ENCODE results near the gene ATP23. TPM values are rescaled to one million over a fixed set of nuclear protein-coding genes. Genes with fewer than 3 reads are reported as not detected.

The ATP23 gene, protein sequence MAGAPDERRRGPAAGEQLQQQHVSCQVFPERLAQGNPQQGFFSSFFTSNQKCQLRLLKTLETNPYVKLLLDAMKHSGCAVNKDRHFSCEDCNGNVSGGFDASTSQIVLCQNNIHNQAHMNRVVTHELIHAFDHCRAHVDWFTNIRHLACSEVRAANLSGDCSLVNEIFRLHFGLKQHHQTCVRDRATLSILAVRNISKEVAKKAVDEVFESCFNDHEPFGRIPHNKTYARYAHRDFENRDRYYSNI
- polyA plus RNA-seq (2013, experiment 1 of 2): 4.0 TPM
- polyA plus RNA-seq (2013, experiment 2 of 2): 4.3 TPM

DNA sequence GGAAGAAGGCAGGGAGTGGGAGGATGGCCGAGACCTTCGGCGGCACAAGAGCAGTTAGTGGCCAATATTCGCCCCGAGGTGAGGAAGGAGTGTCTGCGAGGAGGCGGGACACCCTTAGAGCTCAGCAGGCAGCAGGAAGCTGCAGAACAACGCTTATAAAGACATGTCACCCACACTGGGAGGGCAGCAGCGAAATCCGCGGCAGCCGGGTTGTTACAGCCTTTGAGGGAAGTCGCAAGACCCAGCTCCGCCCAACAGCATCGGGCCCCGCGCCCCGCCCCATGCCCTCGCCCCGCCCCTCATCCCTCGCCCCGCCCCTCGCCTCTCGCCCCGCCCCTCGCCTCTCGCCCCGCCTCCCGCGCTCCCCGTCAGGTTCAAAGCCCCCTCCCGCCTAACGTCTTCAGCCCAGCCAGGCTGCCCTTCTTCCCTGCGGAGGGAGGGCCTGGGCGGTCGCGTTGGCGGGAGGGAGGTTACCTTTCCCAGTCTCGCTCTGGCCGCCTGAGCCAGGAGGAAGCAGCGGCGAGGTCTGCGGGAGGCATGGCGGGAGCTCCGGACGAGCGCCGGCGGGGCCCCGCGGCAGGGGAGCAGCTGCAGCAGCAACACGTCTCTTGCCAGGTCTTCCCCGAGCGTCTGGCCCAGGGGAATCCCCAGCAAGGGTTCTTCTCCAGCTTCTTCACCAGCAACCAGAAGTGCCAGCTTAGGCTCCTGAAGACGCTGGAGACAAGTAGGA lies at the start of gene ATP23:
Gene ATP23, plus strand, starts transcription at position 403 of the 730 bp plus-strand sequence. Its CDS starts 135 bp downstream, at position 538.
- H4K91ac ChIP-seq (ENCODE audit: low read depth, low read length, poor library complexity): no peak within 1 kb of the TSS
- H2AFZ ChIP-seq (ENCODE audit: low read length): peak within 1 kb of the TSS; percentile 96
- H3K27ac ChIP-seq (replicated peaks; ENCODE audit: low read length): peak within 1 kb of the TSS; percentile 15
- H2BK5ac ChIP-seq (ENCODE audit: low read length): peak within 1 kb of the TSS; percentile 44
- H2AK5ac ChIP-seq (ENCODE audit: low read depth, low read length): peak within 1 kb of the TSS; percentile 62
- H3K4ac ChIP-seq (ENCODE audit: low read length): peak within 1 kb of the TSS; percentile 57
- H3K4me3 ChIP-seq (ENCODE audit: low read length in 2 of 2): peak within 1 kb of the TSS; percentile 70 to 93
- H3K36me3 ChIP-seq (replicated peaks in 1 of 2; ENCODE audit: control insufficient read depth in 2 of 2, insufficient read depth in 2 of 2, low read length in 2 of 2): no peaks in the 10 kb centered on the region
- WGBS, 2 donors (ENCODE audit: extremely low coverage in 2 of 2, insufficient read length in 2 of 2, insufficient replicate concordance in 1 of 2): no CpG with 5 or more reads among the region's 55 CpGs
- H2BK15ac ChIP-seq (ENCODE audit: low read length): peak within 1 kb of the TSS; percentile 97
- H3K9ac ChIP-seq (ENCODE audit: low read depth, low read length, poor library complexity): peak within 1 kb of the TSS; percentile 92
- peak within 1 kb of the TSS; percentile 98 for H3K23ac ChIP-seq (ENCODE audit: low read depth, low read length, poor library complexity)
- H3K4me1 ChIP-seq (ENCODE audit: control insufficient read depth in 2 of 2, insufficient read depth in 1 of 2, low read depth in 1 of 2, low read length in 2 of 2): peaks cover 3 to 8% of the 10 kb centered on the region in 2 donors
- H3K4me2 ChIP-seq (ENCODE audit: insufficient read depth, low read length, poor library complexity, severe bottlenecking): peak within 1 kb of the TSS; percentile 99
- H2BK120ac ChIP-seq (ENCODE audit: low read depth, low read length): no peak within 1 kb of the TSS
- no peak within 1 kb of the TSS for H2BK12ac ChIP-seq (ENCODE audit: low read length)
- no peak within 1 kb of the TSS for H4K8ac ChIP-seq (ENCODE audit: low read depth, low read length)
- H3K18ac ChIP-seq (ENCODE audit: low read length): peak within 1 kb of the TSS; percentile 93
- peak; percentile 67 for DNase-seq (ENCODE audit: low spot score)
- H3K9me3 ChIP-seq (replicated peaks in 1 of 2; ENCODE audit: control insufficient read depth in 2 of 2, insufficient read depth in 1 of 2, low read depth in 1 of 2, low read length in 2 of 2): no peaks in the 10 kb centered on the region
- H3K27me3 ChIP-seq (ENCODE audit: control insufficient read depth in 3 of 3, insufficient read depth in 3 of 3, low read depth in 1 of 3, low read length in 3 of 3): peaks cover 0 to 9% (median 0%) of the 10 kb centered on the region in 3 experiments
- H3K14ac ChIP-seq (ENCODE audit: low read length): peak within 1 kb of the TSS; percentile 92
- H3K79me1 ChIP-seq (ENCODE audit: low read depth, low read length): no peaks in the 10 kb centered on the region

DNA sequence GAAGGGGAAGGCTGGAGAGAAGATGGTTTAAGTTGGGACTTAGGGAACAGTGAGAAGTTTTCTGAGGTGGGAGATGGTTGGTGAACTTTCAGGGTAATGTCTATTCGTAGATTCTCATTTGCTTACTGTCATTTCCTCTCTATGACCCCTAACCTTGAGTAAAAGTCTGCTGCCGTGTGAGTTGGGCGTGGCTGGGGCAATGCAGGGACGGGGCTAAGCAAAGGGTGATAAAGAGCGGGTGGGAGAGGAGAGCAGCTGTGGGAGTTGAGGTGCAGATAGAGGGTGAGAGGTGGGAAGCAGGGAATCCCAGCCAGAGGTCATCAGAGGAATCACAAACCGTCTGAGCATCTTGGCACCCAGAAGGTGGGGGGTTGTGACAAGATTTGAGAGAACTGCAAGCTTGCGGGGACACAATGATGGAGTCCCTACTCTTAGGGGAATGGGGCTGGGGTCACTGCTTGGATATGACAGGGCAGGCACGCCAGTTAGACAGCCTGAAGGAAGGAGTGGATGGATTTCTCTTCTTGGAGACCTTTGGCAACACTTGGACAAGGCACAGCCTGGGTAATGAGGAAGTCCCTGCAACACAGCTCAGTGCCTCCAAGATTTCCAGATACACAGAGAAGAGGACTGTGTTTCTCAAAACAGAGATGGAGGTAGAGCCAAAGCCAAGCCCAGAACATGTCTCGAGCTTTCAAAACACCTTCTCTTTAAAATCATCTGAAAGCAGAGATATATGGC lies 49.0 kb upstream of the ATP23 start:
- Histone ChIP-seq H3K4me3 (ENCODE audit: low read length in 2 of 2) (no peak overlapping the region), H3K27ac (replicated peaks; ENCODE audit: low read length) (no peak overlapping the region), H2BK120ac (ENCODE audit: low read depth, low read length) (no peak overlapping the region), H3K4me2 (ENCODE audit: insufficient read depth, low read length, poor library complexity, severe bottlenecking) (no peak overlapping the region), H2BK15ac (ENCODE audit: low read length) (no peak overlapping the region), H4K91ac (ENCODE audit: low read depth, low read length, poor library complexity) (no peak overlapping the region), H3K9ac (ENCODE audit: low read depth, low read length, poor library complexity) (no peak overlapping the region), H2AFZ (ENCODE audit: low read length) (no peak overlapping the region), H3K23ac (ENCODE audit: low read depth, low read length, poor library complexity) (no peak overlapping the region), H2BK12ac (ENCODE audit: low read length) (no peak overlapping the region), H3K79me1 (ENCODE audit: low read depth, low read length) (no peaks in the 10 kb centered on the region), H3K4me1 (ENCODE audit: control insufficient read depth in 2 of 2, insufficient read depth in 1 of 2, low read depth in 1 of 2, low read length in 2 of 2) (peaks cover 39 to 49% of the 10 kb centered on the region in 2 donors), H3K27me3 (ENCODE audit: control insufficient read depth in 3 of 3, insufficient read depth in 3 of 3, low read depth in 1 of 3, low read length in 3 of 3) (no peaks in the 10 kb centered on the region), H3K18ac (ENCODE audit: low read length) (no peak overlapping the region), H3K4ac (ENCODE audit: low read length) (no peak overlapping the region), H3K9me3 (replicated peaks in 1 of 2; ENCODE audit: control insufficient read depth in 2 of 2, insufficient read depth in 1 of 2, low read depth in 1 of 2, low read length in 2 of 2) (no peaks in the 10 kb centered on the region), H3K14ac (ENCODE audit: low read length) (no peak overlapping the region), H3K36me3 (replicated peaks in 1 of 2; ENCODE audit: control insufficient read depth in 2 of 2, insufficient read depth in 2 of 2, low read length in 2 of 2) (no peaks in the 10 kb centered on the region), H2AK5ac (ENCODE audit: low read depth, low read length) (peak overlapping the region; percentile 12), H4K8ac (ENCODE audit: low read depth, low read length) (no peak overlapping the region), H2BK5ac (ENCODE audit: low read length) (peak overlapping the region; percentile 9)
- no CpG with 5 or more reads among the region's 9 CpGs for WGBS, 2 donors (ENCODE audit: extremely low coverage in 2 of 2, insufficient read length in 2 of 2, insufficient replicate concordance in 1 of 2)
- no peak for DNase-seq (ENCODE audit: low spot score)

DNA sequence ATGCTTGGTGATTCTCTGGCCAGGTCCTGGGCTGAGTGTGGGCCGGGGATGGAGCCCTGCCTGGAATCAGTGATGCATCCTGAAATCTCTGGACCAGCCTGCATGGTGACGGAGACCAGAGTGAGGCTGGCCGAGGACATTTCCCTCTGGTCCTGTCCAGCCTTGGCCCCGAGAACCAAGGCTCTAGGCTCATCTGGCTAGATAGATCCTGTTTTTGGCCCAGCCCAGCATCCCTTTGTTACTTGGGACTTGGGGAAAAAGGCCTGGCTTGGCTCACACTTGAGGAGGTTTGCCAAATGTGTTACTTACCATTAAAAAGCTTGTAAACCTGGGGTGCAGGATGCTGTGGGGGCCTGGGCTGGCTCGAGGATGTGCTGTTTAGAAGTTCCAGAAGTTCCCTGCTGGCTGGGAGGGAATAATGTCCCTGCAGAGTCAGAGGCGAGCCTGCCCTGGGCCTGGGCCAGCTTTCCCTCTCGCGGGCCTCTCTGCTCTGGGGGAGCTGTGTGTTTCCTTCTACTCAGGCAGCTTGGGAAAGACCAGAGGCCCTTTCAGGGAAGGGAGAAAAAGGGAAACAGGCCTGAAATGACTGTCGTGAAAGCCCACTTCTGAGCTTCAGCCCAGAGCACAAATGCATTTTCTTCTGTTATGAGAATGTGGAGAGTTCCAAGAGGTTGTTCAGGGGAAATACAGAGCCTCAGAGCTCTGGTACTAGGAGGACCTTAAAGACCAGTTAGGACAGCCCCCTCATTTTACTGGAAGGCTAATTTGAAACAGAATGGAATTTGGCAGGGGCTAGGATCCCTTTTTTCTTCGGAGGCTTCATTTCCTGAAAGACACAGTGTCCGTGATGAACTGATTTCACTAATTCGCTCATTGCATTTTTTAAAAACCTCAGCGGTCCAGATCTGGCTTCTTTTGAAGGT lies 47.7 kb upstream of the ATP23 start:
- no peak overlapping the region for H3K27ac ChIP-seq (replicated peaks; ENCODE audit: low read length)
- DNase-seq (ENCODE audit: low spot score): no peak

More for the DNA sequence above, 47.7 kb upstream of the ATP23 start:
- Histone ChIP-seq H3K4me3 (ENCODE audit: low read length in 2 of 2) (no peak overlapping the region), H3K27me3 (ENCODE audit: control insufficient read depth in 3 of 3, insufficient read depth in 3 of 3, low read depth in 1 of 3, low read length in 3 of 3) (no peaks in the 10 kb centered on the region), H3K23ac (ENCODE audit: low read depth, low read length, poor library complexity) (no peak overlapping the region), H2BK120ac (ENCODE audit: low read depth, low read length) (no peak overlapping the region), H3K36me3 (replicated peaks in 1 of 2; ENCODE audit: control insufficient read depth in 2 of 2, insufficient read depth in 2 of 2, low read length in 2 of 2) (no peaks in the 10 kb centered on the region), H3K9ac (ENCODE audit: low read depth, low read length, poor library complexity) (no peak overlapping the region), H4K8ac (ENCODE audit: low read depth, low read length) (no peak overlapping the region), H2AFZ (ENCODE audit: low read length) (peak overlapping the region; percentile 84), H3K9me3 (replicated peaks in 1 of 2; ENCODE audit: control insufficient read depth in 2 of 2, insufficient read depth in 1 of 2, low read depth in 1 of 2, low read length in 2 of 2) (no peaks in the 10 kb centered on the region), H3K4ac (ENCODE audit: low read length) (no peak overlapping the region), H3K14ac (ENCODE audit: low read length) (peak overlapping the region; percentile 27), H2BK12ac (ENCODE audit: low read length) (peak overlapping the region; percentile 5), H3K4me1 (ENCODE audit: control insufficient read depth in 2 of 2, insufficient read depth in 1 of 2, low read depth in 1 of 2, low read length in 2 of 2) (peaks cover 33 to 51% of the 10 kb centered on the region in 2 donors), H2BK5ac (ENCODE audit: low read length) (no peak overlapping the region), H3K18ac (ENCODE audit: low read length) (peak overlapping the region; percentile 2), H2AK5ac (ENCODE audit: low read depth, low read length) (peak overlapping the region; percentile 4), H4K91ac (ENCODE audit: low read depth, low read length, poor library complexity) (no peak overlapping the region), H3K4me2 (ENCODE audit: insufficient read depth, low read length, poor library complexity, severe bottlenecking) (no peak overlapping the region), H2BK15ac (ENCODE audit: low read length) (peak overlapping the region; percentile 88), H3K79me1 (ENCODE audit: low read depth, low read length) (no peaks in the 10 kb centered on the region)
- WGBS, 2 donors (ENCODE audit: extremely low coverage in 2 of 2, insufficient read length in 2 of 2, insufficient replicate concordance in 1 of 2): no CpG with 5 or more reads among the region's 13 CpGs
